Left kidney (tissue), 1 donor: ENCODE data around the gene TOB1. TPM values are rescaled to one million over a fixed set of nuclear protein-coding genes. Genes with fewer than 3 reads are reported as not detected.

ENCODE experiments used
- polyA plus RNA-seq: library from polyadenylated mRNA; unstranded; fragments of 120-200 nt; gene quantifications from one replicate; pipeline ENCODE4 v1.2.1, GENCODE V29; 2013; ENCODE audit not compliant: insufficient read length

Gene TOB1
- polyA plus RNA-seq, 1 donor, result 38.6 TPM

Other genes with a start within 250 kb of the TOB1 start
- gene ABCC3, start 231.5 kb downstream of the TOB1 start, polyA plus RNA-seq, result 11.8 TPM
- gene ANKRD40, start 158.4 kb downstream of the TOB1 start, polyA plus RNA-seq, result 49.9 TPM
- gene LUC7L3, start 146.8 kb downstream of the TOB1 start, polyA plus RNA-seq, result 817 TPM
- 0.48 TPM for gene ANKRD40CL, start 98.8 kb downstream of the TOB1 start, polyA plus RNA-seq
- gene WFIKKN2, start 30.8 kb downstream of the TOB1 start, polyA plus RNA-seq, result 0.71 TPM